SK-N-SH (cell line): ENCODE measurements around the gene ZFHX3. TPM values are rescaled to one million over a fixed set of nuclear protein-coding genes. Genes with fewer than 3 reads are reported as not detected.

Experiments used
- CTCF ChIA-PET: fragments of 300-600, 350-600 bp; formaldehyde crosslinking; extraction: SDS; loops from one replicate; lab custom pipeline; 2021; lab: Yijun Ruan, JAX
- POLR2A ChIA-PET: fragments of 350-600 bp; sonication (Branson Sonifier 250); formaldehyde crosslinking; extraction: SDS; loops from one replicate; lab custom pipeline; 2020; ENCODE audit warnings: antibody characterized with exemption, inconsistent platforms; lab: Yijun Ruan, JAX
- DNase-seq: peaks from one replicate; pipeline ENCODE4 v3.0.0; 2012
- H2AFZ ChIP-seq: fragments of 200-600 bp; sonication (generic); 2 replicates; pipeline ENCODE4 v1.8.1; 2016; ENCODE audit warnings: antibody characterized with exemption, mild to moderate bottlenecking, low read depth
- H3F3A ChIP-seq: fragments of 200-600 bp; sonication (generic); replicated peaks from 2 replicates; pipeline ENCODE3; 2016; ENCODE audit warnings: antibody characterized with exemption, mild to moderate bottlenecking; ENCODE audit not compliant: insufficient read depth
- H3K27ac ChIP-seq, 2 experiments: fragments of 200-500 bp in 1 of 2; fragments of 200-600 bp in 1 of 2; sonication (Bioruptor generic) in 1 of 2; sonication (generic), shearing (Covaris generic) in 1 of 2; 2 replicates each; pipeline versions ENCODE4 v1.5.1 to v1.6.1; 2014 to 2016; ENCODE audit warnings: low read depth in 2 of 2, inconsistent platforms in 1 of 2, low read length in 1 of 2, mild to moderate bottlenecking in 1 of 2, mixed read lengths in 1 of 2
- H3K27me3 ChIP-seq: fragments of 200-600 bp; sonication (generic), shearing (Covaris generic); 2 replicates; pipeline ENCODE4 v1.6.1; 2016; ENCODE audit warnings: mixed run types; ENCODE audit not compliant: insufficient read depth
- H3K36me3 ChIP-seq, 2 experiments: fragments of 200-500 bp in 1 of 2; fragments of 200-600 bp in 1 of 2; sonication (Bioruptor generic) in 1 of 2; sonication (generic) in 1 of 2; replicated peaks in 1 of 2; 2 replicates each; pipeline versions ENCODE3 to v1.5.1; 2014 to 2016; ENCODE audit warnings: low read length in 1 of 2, mild to moderate bottlenecking in 1 of 2; ENCODE audit not compliant: insufficient read depth in 2 of 2, control insufficient read depth in 1 of 2
- H3K4me1 ChIP-seq, 2 experiments: fragments of 200-500 bp in 1 of 2; fragments of 200-600 bp in 1 of 2; sonication (Bioruptor generic) in 1 of 2; sonication (generic), shearing (Covaris generic) in 1 of 2; 2 replicates each; pipeline versions ENCODE4 v1.5.1 to v1.6.1; 2014 to 2016; ENCODE audit warnings: low read depth in 1 of 2, low read length in 1 of 2, mixed run types in 1 of 2; ENCODE audit not compliant: insufficient read depth in 2 of 2, control insufficient read depth in 1 of 2
- H3K4me2 ChIP-seq: fragments of 200-600 bp; sonication (generic), shearing (Covaris generic); 2 replicates; pipeline ENCODE4 v1.6.1; 2017; ENCODE audit warnings: mixed run types
- H3K4me3 ChIP-seq, 2 experiments: fragments of 200-500 bp in 1 of 2; fragments of 200-600 bp in 1 of 2; sonication (Bioruptor generic) in 1 of 2; sonication (generic), shearing (Covaris generic) in 1 of 2; 2 replicates each; pipeline versions ENCODE4 v1.5.1 to v1.8.1; 2014 to 2016; ENCODE audit warnings: low read depth in 2 of 2, inconsistent platforms in 1 of 2, low read length in 1 of 2, mild to moderate bottlenecking in 1 of 2, mixed read lengths in 1 of 2, moderate library complexity in 1 of 2
- H3K79me2 ChIP-seq: fragments of 200-600 bp; sonication (generic); 2 replicates; pipeline ENCODE4 v1.8.1; 2017; ENCODE audit warnings: mild to moderate bottlenecking; ENCODE audit not compliant: insufficient read depth
- H3K9ac ChIP-seq: fragments of 200-600 bp; sonication (generic); 2 replicates; pipeline ENCODE4 v1.6.1; 2017; ENCODE audit warnings: mixed run types
- H3K9me2 ChIP-seq: fragments of 200-600 bp; sonication (generic); 2 replicates; pipeline ENCODE4 v1.6.1; 2017; ENCODE audit warnings: mixed run types
- H3K9me3 ChIP-seq: fragments of 200-600 bp; sonication (generic); 2 replicates; pipeline ENCODE4 v1.6.1; 2017; ENCODE audit warnings: mixed run types, mild to moderate bottlenecking, moderate library complexity
- H4K20me1 ChIP-seq: fragments of 200-600 bp; sonication (generic); 2 replicates; pipeline ENCODE4 v1.6.1; 2017; ENCODE audit warnings: mild to moderate bottlenecking, mixed run types; ENCODE audit not compliant: insufficient read depth
- CHD2 ChIP-seq: fragments of 150-350 bp; IDR thresholded peaks from 2 replicates; pipeline ENCODE4 v1.6.1; 2018; ENCODE audit warnings: low read length; ENCODE audit not compliant: partially characterized antibody
- ELF1 ChIP-seq: IDR thresholded peaks from 2 replicates; pipeline ENCODE4 v1.4.0; 2012
- EP300 ChIP-seq, 2 experiments: IDR thresholded peaks; 2 replicates each; pipeline versions ENCODE4 v1.4.0 to v1.6.1; 2012; ENCODE audit warnings: borderline replicate concordance in 1 of 2, low read depth in 1 of 2, low read length in 1 of 2
- FOSL2 ChIP-seq: IDR thresholded peaks from 2 replicates; pipeline ENCODE4 v1.4.0; 2012; ENCODE audit warnings: low read depth, mild to moderate bottlenecking, moderate library complexity, borderline replicate concordance
- FOXJ3 ChIP-seq: sonication (generic); formaldehyde crosslinking; IDR thresholded peaks from 2 replicates; pipeline ENCODE4 v1.5.1; 2020; ENCODE audit warnings: mild to moderate bottlenecking, missing genetic modification reagents
- FOXM1 ChIP-seq: IDR thresholded peaks from 2 replicates; pipeline ENCODE4 v1.4.0; 2012; ENCODE audit warnings: low read depth, mild to moderate bottlenecking
- GATA2 ChIP-seq: sonication (generic); formaldehyde crosslinking; IDR thresholded peaks from 2 replicates; pipeline ENCODE4 v1.5.0; 2020; ENCODE audit warnings: mild to moderate bottlenecking, missing genetic modification reagents
- JUND ChIP-seq: IDR thresholded peaks from 2 replicates; pipeline ENCODE4 v1.4.0; 2012
- MXI1 ChIP-seq: IDR thresholded peaks from 2 replicates; pipeline ENCODE4 v1.6.1; 2012; ENCODE audit warnings: mild to moderate bottlenecking, low read depth, low read length, improper control_type of control experiment
- PBX3 ChIP-seq: IDR thresholded peaks from 2 replicates; pipeline ENCODE4; 2012
- POLR2AphosphoS5 ChIP-seq: IDR thresholded peaks from 2 replicates; pipeline ENCODE4 v1.6.1; 2012; ENCODE audit warnings: low read depth, low read length
- RCOR1 ChIP-seq: fragments of 150-350 bp; IDR thresholded peaks from 2 replicates; pipeline ENCODE4 v1.6.1; 2017; ENCODE audit warnings: antibody characterized with exemption, low read length
- SIN3A ChIP-seq: IDR thresholded peaks from 2 replicates; pipeline ENCODE4 v1.6.1; 2012; ENCODE audit warnings: low read depth, mild to moderate bottlenecking, low read length, moderate library complexity, borderline replicate concordance
- TAF1 ChIP-seq: IDR thresholded peaks from 2 replicates; pipeline ENCODE4 v1.6.1; 2012; ENCODE audit warnings: low read depth, mild to moderate bottlenecking, low read length, moderate library complexity, borderline replicate concordance
- USF1 ChIP-seq: IDR thresholded peaks from 2 replicates; pipeline ENCODE4 v1.4.0; 2012; ENCODE audit warnings: low read depth, borderline replicate concordance
- USF2 ChIP-seq: fragments of 150-350 bp; IDR thresholded peaks from 2 replicates; pipeline ENCODE4 v1.6.1; 2017; ENCODE audit warnings: antibody characterized with exemption, low read length, low read depth, borderline replicate concordance
- ZBTB33 ChIP-seq: IDR thresholded peaks from 2 replicates; pipeline ENCODE4 v1.4.0; 2012; ENCODE audit warnings: low read depth, borderline replicate concordance
- WGBS: methylation state at CpG from one replicate; pipeline ENCODE4 v1.1.6; 2017; ENCODE audit warnings: low lambda C conversion rate; 5-methylcytosine and 5-hydroxymethylcytosine counted together
- polyA plus RNA-seq, 3 experiments: library from polyadenylated mRNA; depleted of rRNA; stranded (reverse); fragments of >200 nt; gene quantifications; 2 replicates each; pipeline ENCODE4 v1.2.3, GENCODE V29; 2012

ZFHX3 gene
- polyA plus RNA-seq, 1 of the 3 experiments (the other 2 are of a cell fraction) = 2.0 TPM

GRCh38 chr16:73040136-73040535 is 7.8 kb downstream of the ZFHX3 start:
- peak overlapping the region in 1 of 2 experiments; percentile 13; a peak in 1 of 4 replicates for H3K27ac ChIP-seq
- no peaks in the 10 kb centered on the region for H3K9me3 ChIP-seq
- H3K79me2 ChIP-seq = peaks cover 100% of the 10 kb centered on the region
- WGBS = 90% methylated on average over 6 of the region's 6 CpGs
- H3K36me3 ChIP-seq = no peaks in the 10 kb centered on the region
- no peak overlapping the region for H3K4me2 ChIP-seq
- H3K9me2 ChIP-seq = no peaks in the 10 kb centered on the region
- H4K20me1 ChIP-seq = peaks cover 67% of the 10 kb centered on the region
- CTCF ChIA-PET = interaction anchor here (1.3 to 1.6 kb wide), 2 partner anchors 208 to 973 kb away, joined by 3 to 5 read pairs; no protein-coding TSS in a partner anchor
- POLR2A ChIA-PET = no interaction called here
- H2AFZ ChIP-seq = no peak overlapping the region
- no peak overlapping the region for H3K4me3 ChIP-seq
- no peaks in the 10 kb centered on the region for H3K27me3 ChIP-seq
- H3K9ac ChIP-seq = no peak overlapping the region
- H3F3A ChIP-seq = no peaks in the 10 kb centered on the region
- H3K4me1 ChIP-seq = peaks cover 47 to 54% of the 10 kb centered on the region in 2 experiments; a peak in 3 of 4 replicates
- no peak for TF ChIP-seq MXI1
- no peak for TF ChIP-seq CHD2
- TF ChIP-seq SIN3A = no peak
- no peak for TF ChIP-seq USF1
- TF ChIP-seq TAF1 = no peak
- no peak for TF ChIP-seq POLR2AphosphoS5
- no peak for TF ChIP-seq FOSL2
- no peak for TF ChIP-seq RCOR1
- TF ChIP-seq PBX3 = no peak
- no peak for DNase-seq

GRCh38 chr16:73037845-73038570 is 9.9 kb downstream of the ZFHX3 start:
- POLR2A ChIA-PET = no interaction called here
- CTCF ChIA-PET = interaction anchor here (0.8 to 2.7 kb wide), 7 partner anchors 9 to 205 kb away, joined by 3 to 12 read pairs (median 3); no protein-coding TSS in a partner anchor
- H3K36me3 ChIP-seq = no peaks in the 10 kb centered on the region

More at GRCh38 chr16:73037845-73038570, 9.9 kb downstream of the ZFHX3 start:
- no peak overlapping the region for H3K9ac ChIP-seq
- no peaks in the 10 kb centered on the region for H3F3A ChIP-seq
- H3K79me2 ChIP-seq = peaks cover 98% of the 10 kb centered on the region
- H3K27me3 ChIP-seq = no peaks in the 10 kb centered on the region
- H3K9me3 ChIP-seq = no peaks in the 10 kb centered on the region
- H3K4me1 ChIP-seq = peaks cover 37 to 45% of the 10 kb centered on the region in 2 experiments; a peak in 3 of 4 replicates
- peaks cover 79% of the 10 kb centered on the region for H4K20me1 ChIP-seq
- 77% methylated on average over 14 of the region's 14 CpGs for WGBS
- TF ChIP-seq USF2 (no peak), FOXJ3 (peak; percentile 74), POLR2AphosphoS5 (no peak), ZBTB33 (no peak), ELF1 (no peak), GATA2 (CRISPR knock-in tag) (peak; percentile 86; the same call in 1 of the 2 replicates), JUND (no peak), FOXM1 (no peak), EP300 (IDR thresholded peaks at IDR 0.05; ENCODE audit: borderline replicate concordance in 1 of 2, low read depth in 1 of 2, low read length in 1 of 2) (peak in 1 of 2 experiments; percentile 38; a peak in 1 of 4 replicates), RCOR1 (no peak)
- peak; percentile 60 for DNase-seq
- H3K9me2 ChIP-seq = no peaks in the 10 kb centered on the region
- no peak overlapping the region for H2AFZ ChIP-seq
- H3K4me3 ChIP-seq = no peak overlapping the region
- no peak overlapping the region for H3K4me2 ChIP-seq
- peak overlapping the region in 1 of 2 experiments; percentile 84; a peak in 2 of 4 replicates for H3K27ac ChIP-seq
